Trophoblast cell (in vitro differentiated cells and primary cell): ENCODE results near the gene BCO1.
"Not testable (repeated sequence)": the region's sequence is repeated elsewhere in the genome, so short reads cannot be mapped to it uniquely, and the experiment has no call there.

Experiments used
- DNase-seq, 2 donors: peaks; one replicate each; pipeline ENCODE4 v3.0.0-alpha.2; 2016
- H2AFZ ChIP-seq: 2 replicates; pipeline ENCODE4 v1.6.1; 2013; ENCODE audit warnings: low read length, moderate library complexity, mild to moderate bottlenecking; ENCODE audit not compliant: insufficient read depth, poor library complexity
- H2AK5ac ChIP-seq: 2 replicates; pipeline ENCODE4 v1.6.1; 2013; ENCODE audit warnings: mild to moderate bottlenecking, low read length
- H2BK120ac ChIP-seq: 2 replicates; pipeline ENCODE4 v1.6.1; 2013; ENCODE audit warnings: low read length, mild to moderate bottlenecking, moderate library complexity; ENCODE audit not compliant: insufficient read depth, poor library complexity
- H2BK12ac ChIP-seq: 2 replicates; pipeline ENCODE4 v1.6.1; 2013; ENCODE audit warnings: mild to moderate bottlenecking, low read length, moderate library complexity
- H2BK5ac ChIP-seq: 2 replicates; pipeline ENCODE4 v1.6.1; 2013; ENCODE audit warnings: low read length, low read depth, moderate library complexity, mild to moderate bottlenecking; ENCODE audit not compliant: poor library complexity
- H3K14ac ChIP-seq: 2 replicates; pipeline ENCODE4 v1.6.1; 2013; ENCODE audit warnings: mild to moderate bottlenecking, low read length
- H3K18ac ChIP-seq: 2 replicates; pipeline ENCODE4 v1.6.1; 2013; ENCODE audit warnings: mild to moderate bottlenecking, low read length
- H3K23ac ChIP-seq: 2 replicates; pipeline ENCODE4 v1.6.1; 2013; ENCODE audit warnings: low read length
- H3K27ac ChIP-seq: 2 replicates; pipeline ENCODE4 v1.5.1; 2013; ENCODE audit warnings: low read depth, mild to moderate bottlenecking, inconsistent platforms, low read length, moderate library complexity
- H3K27me3 ChIP-seq: 2 replicates; pipeline ENCODE4 v1.6.1; 2013; ENCODE audit warnings: inconsistent platforms, mild to moderate bottlenecking, low read length, moderate library complexity; ENCODE audit not compliant: insufficient read depth
- H3K36me3 ChIP-seq, 2 experiments: 1 replicate in 1 of 2; 2 replicates in 1 of 2; pipeline ENCODE4 v1.6.1; 2013; ENCODE audit warnings: low read length in 2 of 2, mild to moderate bottlenecking in 2 of 2, moderate library complexity in 1 of 2; ENCODE audit not compliant: insufficient read depth in 2 of 2, control insufficient read depth in 1 of 2
- H3K4ac ChIP-seq: 2 replicates; pipeline ENCODE4 v1.6.1; 2013; ENCODE audit warnings: low read depth, mild to moderate bottlenecking, low read length, moderate library complexity
- H3K4me1 ChIP-seq, 2 experiments: 1 replicate in 1 of 2; 2 replicates in 1 of 2; pipeline ENCODE4 v1.6.1; 2013; ENCODE audit warnings: low read length in 2 of 2, mild to moderate bottlenecking in 2 of 2, moderate library complexity in 1 of 2; ENCODE audit not compliant: insufficient read depth in 2 of 2, control insufficient read depth in 1 of 2
- H3K4me2 ChIP-seq: 2 replicates; pipeline ENCODE4 v1.6.1; 2013; ENCODE audit warnings: inconsistent platforms, mild to moderate bottlenecking, low read length, moderate library complexity
- H3K4me3 ChIP-seq: 2 replicates; pipeline ENCODE4 v1.5.1; 2013; ENCODE audit warnings: mild to moderate bottlenecking, low read depth, low read length, inconsistent platforms
- H3K79me1 ChIP-seq: one replicate; pipeline ENCODE4 v1.6.1; 2013; ENCODE audit warnings: low read length
- H3K79me2 ChIP-seq: 2 replicates; pipeline ENCODE4 v1.6.1; 2013; ENCODE audit warnings: low read length, mild to moderate bottlenecking; ENCODE audit not compliant: control insufficient read depth, insufficient read depth, poor library complexity
- H3K9ac ChIP-seq: 2 replicates; pipeline ENCODE4 v1.6.1; 2013; ENCODE audit warnings: mild to moderate bottlenecking, low read length
- H3K9me3 ChIP-seq: 2 replicates; pipeline ENCODE4 v1.6.1; 2013; ENCODE audit warnings: low read depth, mild to moderate bottlenecking, control low read depth, inconsistent platforms, low read length; ENCODE audit not compliant: insufficient read depth
- H4K12ac ChIP-seq: 2 replicates; pipeline ENCODE4 v1.6.1; 2013; ENCODE audit warnings: low read depth, mild to moderate bottlenecking, low read length, moderate library complexity
- H4K8ac ChIP-seq: 2 replicates; pipeline ENCODE4 v1.6.1; 2013; ENCODE audit warnings: low read depth, mild to moderate bottlenecking, low read length, moderate library complexity
- H4K91ac ChIP-seq: one replicate; pipeline ENCODE4 v1.6.1; 2013; ENCODE audit warnings: low read depth, mild to moderate bottlenecking, low read length, moderate library complexity
- WGBS: extraction: QIAGEN DNeasy Blood & Tissue Kit; methylation state at CpG from one replicate; pipeline ENCODE4 v1.1.7; 2013; ENCODE audit warnings: missing lambda C conversion rate; ENCODE audit not compliant: insufficient read length, insufficient coverage; ENCODE audit errors: extremely low coverage; 5-methylcytosine and 5-hydroxymethylcytosine counted together

BCO1 gene

GRCh38 chr16:81224824-81225223 is 13.7 kb upstream of the BCO1 start:
- Histone ChIP-seq H3K36me3 (no peaks in the 10 kb centered on the region), H3K4me2 (no peak overlapping the region), H4K8ac (no peak overlapping the region), H3K23ac (no peak overlapping the region), H2AFZ (no peak overlapping the region), H3K18ac (no peak overlapping the region), H3K14ac (no peak overlapping the region), H2AK5ac (no peak overlapping the region), H3K4me3 (no peak overlapping the region), H3K4ac (no peak overlapping the region), H3K79me1 (no peaks in the 10 kb centered on the region), H4K12ac (no peak overlapping the region), H2BK12ac (no peak overlapping the region), H3K9ac (no peak overlapping the region), H3K4me1 (peaks cover 1 to 5% of the 10 kb centered on the region in 2 experiments), H4K91ac (no peak overlapping the region), H3K79me2 (no peaks in the 10 kb centered on the region), H3K9me3 (peaks cover 5% of the 10 kb centered on the region), H3K27ac (no peak overlapping the region), H3K27me3 (no peaks in the 10 kb centered on the region), H2BK5ac (no peak overlapping the region), H2BK120ac (no peak overlapping the region)
- WGBS = no CpG with 5 or more reads among the region's 1 CpG
- peak; percentile 47 to 70 for DNase-seq

DNA sequence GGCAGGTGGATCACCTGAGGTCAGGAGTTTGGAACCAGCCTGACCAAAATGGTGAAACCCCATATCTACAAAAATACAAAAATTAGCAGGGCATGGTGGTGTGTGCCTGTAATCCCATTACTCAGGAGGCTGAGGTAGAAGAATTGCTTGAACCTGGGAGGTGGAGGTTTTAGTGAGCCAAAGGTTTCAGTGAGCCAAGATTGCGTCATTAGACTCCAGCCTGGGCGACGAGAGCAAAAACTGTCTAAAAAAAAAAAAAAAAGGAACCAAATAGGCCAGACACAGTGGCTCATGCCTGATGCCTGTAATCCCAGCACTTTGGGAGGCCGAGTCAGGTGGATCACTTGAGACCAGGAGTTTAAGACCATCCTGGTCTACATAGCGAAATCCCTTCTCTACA is 12.8 kb upstream of the BCO1 start:
- H3K18ac ChIP-seq, H3K4me1 ChIP-seq, H4K91ac ChIP-seq, H2BK12ac ChIP-seq, H3K27ac ChIP-seq, H4K8ac ChIP-seq, H3K79me1 ChIP-seq, H3K4me2 ChIP-seq, H3K4me3 ChIP-seq, H3K9me3 ChIP-seq, H3K79me2 ChIP-seq, DNase-seq, H3K23ac ChIP-seq, H2BK5ac ChIP-seq, H4K12ac ChIP-seq, H3K14ac ChIP-seq, H3K36me3 ChIP-seq, H3K4ac ChIP-seq, H2AFZ ChIP-seq, H3K27me3 ChIP-seq, H3K9ac ChIP-seq, H2BK120ac ChIP-seq, H2AK5ac ChIP-seq: not testable (repeated sequence)
- WGBS = no CpG with 5 or more reads among the region's 5 CpGs

GRCh38 chr16:81227785-81228184 is 10.7 kb upstream of the BCO1 start:
- H3K27ac ChIP-seq = no peak overlapping the region
- no peak overlapping the region for H3K4me2 ChIP-seq
- no peak overlapping the region for H3K4me3 ChIP-seq
- H4K8ac ChIP-seq = no peak overlapping the region
- H3K36me3 ChIP-seq = no peaks in the 10 kb centered on the region
- no CpG with 5 or more reads among the region's 2 CpGs for WGBS
- no peak for DNase-seq
- H3K79me1 ChIP-seq = no peaks in the 10 kb centered on the region
- H3K14ac ChIP-seq = no peak overlapping the region
- H3K9me3 ChIP-seq = peaks cover 3% of the 10 kb centered on the region
- H3K79me2 ChIP-seq = no peaks in the 10 kb centered on the region
- H3K4ac ChIP-seq = no peak overlapping the region
- H3K9ac ChIP-seq = no peak overlapping the region
- no peak overlapping the region for H4K91ac ChIP-seq
- no peak overlapping the region for H2AFZ ChIP-seq
- H3K4me1 ChIP-seq = peaks cover 1 to 5% of the 10 kb centered on the region in 2 experiments
- no peak overlapping the region for H2BK12ac ChIP-seq
- H2AK5ac ChIP-seq = no peak overlapping the region
- no peak overlapping the region for H2BK120ac ChIP-seq
- H3K18ac ChIP-seq = no peak overlapping the region
- H3K23ac ChIP-seq = no peak overlapping the region
- no peaks in the 10 kb centered on the region for H3K27me3 ChIP-seq
- H2BK5ac ChIP-seq = no peak overlapping the region
- no peak overlapping the region for H4K12ac ChIP-seq

DNA sequence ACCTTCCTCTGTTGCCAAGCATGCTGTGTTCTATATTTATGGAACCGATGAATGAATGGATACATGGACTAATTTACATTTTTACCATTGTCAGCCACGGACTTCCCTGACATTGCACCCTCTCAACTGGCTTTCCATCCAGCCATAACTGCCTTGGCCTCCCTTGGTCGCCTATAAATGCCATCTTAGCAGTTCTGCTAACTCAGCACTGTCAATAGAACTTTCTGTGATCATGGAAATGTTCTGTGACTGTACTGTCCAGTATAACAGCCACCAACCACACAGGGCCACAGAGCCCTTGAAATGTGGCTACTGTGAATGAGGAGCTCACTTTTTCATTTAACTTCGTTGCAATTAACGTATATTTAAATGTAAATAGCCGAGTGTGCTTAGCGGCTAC is 8.7 kb upstream of the BCO1 start:
- Histone ChIP-seq H3K4me1 (no peaks in the 10 kb centered on the region), H3K79me2 (no peaks in the 10 kb centered on the region), H2BK120ac (no peak overlapping the region), H4K12ac (no peak overlapping the region), H3K79me1 (no peaks in the 10 kb centered on the region), H3K9ac (no peak overlapping the region), H3K14ac (no peak overlapping the region), H3K4me3 (no peak overlapping the region), H2AFZ (no peak overlapping the region), H2BK12ac (no peak overlapping the region), H3K9me3 (peaks cover 3% of the 10 kb centered on the region), H3K18ac (no peak overlapping the region), H3K23ac (no peak overlapping the region), H4K91ac (no peak overlapping the region), H3K27me3 (no peaks in the 10 kb centered on the region), H3K27ac (no peak overlapping the region), H3K4me2 (no peak overlapping the region), H3K4ac (no peak overlapping the region), H2BK5ac (no peak overlapping the region), H2AK5ac (no peak overlapping the region), H4K8ac (no peak overlapping the region), H3K36me3 (no peaks in the 10 kb centered on the region)
- no peak for DNase-seq
- no CpG with 5 or more reads among the region's 7 CpGs for WGBS
